ENCODE data around the gene CHRNA4.

DNA sequence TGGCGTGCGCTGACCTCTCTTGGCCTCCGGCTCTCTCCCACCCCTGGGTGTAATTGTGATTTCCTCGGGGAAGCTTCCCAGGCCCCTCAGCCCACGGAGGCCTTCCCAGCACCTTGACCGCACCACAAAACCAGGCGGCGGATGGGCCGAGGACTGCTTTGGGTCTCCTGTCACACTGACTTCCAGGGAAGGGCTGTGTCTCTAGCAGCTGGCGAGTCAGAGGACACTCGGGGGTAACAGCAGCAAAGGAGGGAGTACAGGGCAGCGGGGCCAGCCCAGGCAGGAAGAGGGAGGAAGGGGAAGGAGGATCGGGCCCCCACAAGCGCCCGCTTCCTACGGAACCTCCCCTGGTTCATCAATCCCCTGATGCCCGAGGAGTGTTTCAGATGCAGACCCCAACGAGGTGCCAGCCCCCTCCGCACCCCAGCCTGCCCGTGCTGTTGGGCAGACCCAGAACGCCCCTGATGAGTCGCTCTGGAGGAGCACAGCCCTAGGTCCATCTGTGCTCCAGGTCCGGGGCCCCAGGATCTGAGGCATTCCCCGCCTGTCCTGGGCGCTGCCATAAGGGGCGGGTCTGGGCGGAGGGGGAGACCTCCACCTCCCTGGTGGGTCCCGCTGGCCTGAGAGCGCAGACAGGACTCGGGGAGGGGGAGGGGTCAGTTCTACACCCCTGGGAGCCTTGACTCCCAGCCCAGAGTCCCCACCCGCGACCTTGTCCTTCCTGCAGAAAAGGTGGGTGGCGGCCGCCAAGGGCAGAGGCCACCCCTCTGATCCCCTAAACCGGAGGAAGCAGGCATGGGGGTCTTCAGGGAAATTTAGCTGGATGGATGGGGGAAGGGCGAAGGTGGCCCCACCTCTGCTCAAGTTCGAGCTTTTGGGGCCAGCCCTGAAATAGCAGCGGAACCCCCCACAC, 956 bp downstream of the CHRNA4 start:
- no peak for TF ChIP-seq POLR2AphosphoS5 (IDR thresholded peaks at IDR 0.05; ENCODE audit: low read depth, low read length)
- no peak for TF ChIP-seq TAF1 (IDR thresholded peaks at IDR 0.05; ENCODE audit: borderline replicate concordance, low read depth, low read length)
- no peak for TF ChIP-seq POLR2A (IDR thresholded peaks at IDR 0.05; ENCODE audit: low read depth, low read length)

All from GM12892 (cell line).